BJ (cell line): ENCODE measurements around the gene REG3A. TPM values are rescaled to one million over a fixed set of nuclear protein-coding genes. Genes with fewer than 3 reads are reported as not detected.

Experiments used
- CTCF ChIA-PET: fragments of 350-600 bp; formaldehyde crosslinking; extraction: SDS; loops from one replicate; lab custom pipeline; 2021; ENCODE audit warnings: antibody characterized with exemption, inconsistent platforms; lab: Yijun Ruan, JAX
- POLR2A ChIA-PET: fragments of 300-600 bp; sonication (Branson Sonifier 250); formaldehyde crosslinking; extraction: SDS; loops from one replicate; lab custom pipeline; 2021; ENCODE audit warnings: antibody characterized with exemption; lab: Charles Lee
- DNase-seq: peaks from one replicate; pipeline ENCODE4 v3.0.0-alpha.2; 2011; ENCODE audit warnings: low read depth
- H3K27me3 ChIP-seq: 2 replicates; pipeline ENCODE4 v1.6.0; 2011; ENCODE audit warnings: low read length; ENCODE audit not compliant: control insufficient read depth, insufficient read depth
- H3K36me3 ChIP-seq: 2 replicates; pipeline ENCODE4 v1.5.1; 2011; ENCODE audit warnings: low read length; ENCODE audit not compliant: control insufficient read depth, insufficient read depth
- H3K4me3 ChIP-seq: 2 replicates; pipeline ENCODE4 v1.5.1; 2011; ENCODE audit warnings: low read depth, mild to moderate bottlenecking, control low read depth, low read length
- CTCF ChIP-seq: IDR thresholded peaks from 2 replicates; pipeline ENCODE4 v1.5.1; 2011; ENCODE audit warnings: low read depth, mild to moderate bottlenecking, control low read depth, inconsistent platforms, low read length, moderate library complexity; ENCODE audit not compliant: insufficient read depth
- polyA plus RNA-seq: library from polyadenylated mRNA; depleted of rRNA; stranded (reverse); fragments of >200 nt; gene quantifications from 2 replicates; pipeline ENCODE4 v1.2.3, GENCODE V29; 2011

REG3A gene
- polyA plus RNA-seq, 1 experiment, result not detected

GRCh38 chr2:79181617-79182016, 22.1 kb upstream of the REG3A start:
- CTCF ChIA-PET, result no interaction called here

GRCh38 chr2:79180092-79180491, 20.5 kb upstream of the REG3A start:
- Histone ChIP-seq H3K4me3 (no peak overlapping the region), H3K36me3 (no peaks in the 10 kb centered on the region), H3K27me3 (no peaks in the 10 kb centered on the region)
- no peak for DNase-seq
- TF ChIP-seq CTCF, result no peak
- POLR2A ChIA-PET, result no interaction called here
- CTCF ChIA-PET, result no interaction called here

More at GRCh38 chr2:79181617-79182016, 22.1 kb upstream of the REG3A start:
- no peaks in the 10 kb centered on the region for H3K27me3 ChIP-seq
- no peak for TF ChIP-seq CTCF
- no peaks in the 10 kb centered on the region for H3K36me3 ChIP-seq
- POLR2A ChIA-PET, result no interaction called here
- no peak for DNase-seq
- no peak overlapping the region for H3K4me3 ChIP-seq

GRCh38 chr2:79179036-79179435, 19.5 kb upstream of the REG3A start:
- Histone ChIP-seq H3K27me3 (no peaks in the 10 kb centered on the region), H3K36me3 (no peaks in the 10 kb centered on the region), H3K4me3 (no peak overlapping the region)
- ChIA-PET POLR2A (no interaction called here), CTCF (no interaction called here)
- no peak for DNase-seq
- no peak for TF ChIP-seq CTCF

- no peak for TF ChIP-seq CTCF
- H3K36me3 ChIP-seq, result no peaks in the 10 kb centered on the region
- H3K27me3 ChIP-seq, result no peaks in the 10 kb centered on the region
- CTCF ChIA-PET, result interaction anchor here (0.7 kb wide), 1 partner anchor 322 kb away, joined by 3 read pairs; no protein-coding TSS in a partner anchor
- no peak for DNase-seq
- POLR2A ChIA-PET, result no interaction called here
- no peak overlapping the region for H3K4me3 ChIP-seq
These were observed 18.6 kb upstream of the REG3A start for GRCh38 chr2:79178076-79178674.

GRCh38 chr2:79171348-79171958, 11.9 kb upstream of the REG3A start:
- POLR2A ChIA-PET, result no interaction called here
- TF ChIP-seq CTCF, result no peak

More at GRCh38 chr2:79171348-79171958, 11.9 kb upstream of the REG3A start:
- H3K27me3 ChIP-seq, result no peaks in the 10 kb centered on the region
- no peak for DNase-seq
- H3K36me3 ChIP-seq, result no peaks in the 10 kb centered on the region
- CTCF ChIA-PET, result interaction anchor here (0.6 kb wide), 1 partner anchor 955 kb away, joined by 3 read pairs; no protein-coding TSS in a partner anchor
- H3K4me3 ChIP-seq, result no peak overlapping the region
